CD4-positive, alpha-beta T cell (primary cell): ENCODE measurements around the gene COL23A1. TPM values are rescaled to one million over a fixed set of nuclear protein-coding genes. Genes with fewer than 3 reads are reported as not detected.

Experiments
- ATAC-seq: fragments of 200-7000 bp; cut with Tn5 transposase; one replicate; pipeline ENCODE4 v1.10.0; 2022; ENCODE audit warnings: mild to moderate bottlenecking; ENCODE audit not compliant: poor library complexity
- CTCF ChIA-PET: fragments of 350-600 bp; sonication (Branson Sonifier 250); formaldehyde crosslinking; loops from one replicate; lab custom pipeline; 2021; ENCODE audit warnings: antibody characterized with exemption, inconsistent platforms; lab: Charles Lee
- POLR2A ChIA-PET: fragments of 350-600 bp; sonication (Branson Sonifier 250); formaldehyde crosslinking; loops from one replicate; lab custom pipeline; 2021; ENCODE audit warnings: antibody characterized with exemption, inconsistent platforms; lab: Charles Lee
- DNase-seq, 14 experiments: peaks; one replicate each; pipeline ENCODE4 v3.0.0-alpha.2; 2013 to 2020; ENCODE audit warnings: mixed read lengths in 2 of 14
- H3K27ac ChIP-seq, 2 donors: one replicate each; pipeline versions ENCODE4 v1.5.1 to v1.7.0; 2013; ENCODE audit warnings: low read length in 2 of 2, low read depth in 1 of 2, mild to moderate bottlenecking in 1 of 2
- H3K27me3 ChIP-seq, 2 experiments: 1 replicate in 1 of 2; 2 replicates in 1 of 2; pipeline versions ENCODE4 v1.6.1 to v1.7.0; 2013; ENCODE audit warnings: low read length in 2 of 2, control low read depth in 1 of 2, mild to moderate bottlenecking in 1 of 2, moderate library complexity in 1 of 2; ENCODE audit not compliant: insufficient read depth in 2 of 2, control insufficient read depth in 1 of 2
- H3K36me3 ChIP-seq: one replicate; pipeline ENCODE4 v1.6.1; 2013; ENCODE audit warnings: low read length, control low read depth; ENCODE audit not compliant: insufficient read depth
- H3K4me1 ChIP-seq: one replicate; pipeline ENCODE4 v1.6.1; 2013; ENCODE audit warnings: low read length, control low read depth; ENCODE audit not compliant: insufficient read depth
- H3K4me3 ChIP-seq: one replicate; pipeline ENCODE4 v1.5.1; 2013; ENCODE audit warnings: mild to moderate bottlenecking, low read length, moderate library complexity
- H3K9me3 ChIP-seq, 2 experiments: 1 replicate in 1 of 2; 2 replicates in 1 of 2; pipeline versions ENCODE4 v1.6.1 to v1.7.0; 2013; ENCODE audit warnings: low read length in 2 of 2, mild to moderate bottlenecking in 2 of 2, control low read depth in 1 of 2, moderate library complexity in 1 of 2; ENCODE audit not compliant: control insufficient read depth in 1 of 2, insufficient read depth in 1 of 2
- H3K27ac Mint-ChIP-seq: one replicate; pipeline ENCODE4 v1.8.0; 2020; ENCODE audit warnings: mixed read lengths
- H3K27me3 Mint-ChIP-seq: one replicate; pipeline ENCODE4 v1.8.0; 2021; ENCODE audit warnings: mixed read lengths
- H3K36me3 Mint-ChIP-seq: one replicate; pipeline ENCODE4 v1.8.0; 2021; ENCODE audit warnings: low read depth, mixed read lengths
- H3K4me1 Mint-ChIP-seq: one replicate; pipeline ENCODE4 v1.8.0; 2021; ENCODE audit warnings: low read depth, mixed read lengths
- H3K4me3 Mint-ChIP-seq: one replicate; pipeline ENCODE4 v1.8.0; 2020; ENCODE audit warnings: mild to moderate bottlenecking, mixed read lengths
- H3K9me3 Mint-ChIP-seq: one replicate; pipeline ENCODE4 v1.8.0; 2020; ENCODE audit warnings: mixed read lengths
- CTCF ChIP-seq: fragments of 200-600 bp; IDR thresholded peaks from one replicate; pipeline ENCODE4 v1.8.0; 2022; ENCODE audit warnings: antibody characterized with exemption, mild to moderate bottlenecking
- intact Hi-C, 2 experiments: fragments of 100-400 bp; cut with DNase I in 1 of 2; cut with micrococcal nuclease in 1 of 2; formaldehyde crosslinking; loops; one replicate each; pipeline versions ENCODE4 v1.15.1 to v1.9.0; 2023 to 2025; cut with DNase I, micrococcal nuclease
- total RNA-seq, 174 experiments: library from RNA in 2 of 174; stranded (reverse) in 2 of 174; gene quantifications; one replicate each; pipeline ENCODE4 v1.2.3 and lab custom pipeline; 2021 to 2026

COL23A1 gene
- total RNA-seq, 2 experiments from 2014 or later: not detected

GRCh38 chr5:178475422-178475821 is 114.8 kb downstream of the COL23A1 start:
- H3K36me3 ChIP-seq: no peaks in the 10 kb centered on the region
- H3K4me1 ChIP-seq: no peaks in the 10 kb centered on the region
- H3K27ac Mint-ChIP-seq: no peak overlapping the region
- ATAC-seq (no peak), DNase-seq (no peak)
- H3K9me3 ChIP-seq: no peaks in the 10 kb centered on the region
- peaks cover 5% of the 10 kb centered on the region for H3K27me3 Mint-ChIP-seq
- H3K4me1 Mint-ChIP-seq: no peaks in the 10 kb centered on the region
- H3K9me3 Mint-ChIP-seq: no peaks in the 10 kb centered on the region
- TF ChIP-seq CTCF: no peak
- no peaks in the 10 kb centered on the region for H3K36me3 Mint-ChIP-seq
- no peak overlapping the region for H3K27ac ChIP-seq
- H3K4me3 ChIP-seq: no peak overlapping the region
- no peaks in the 10 kb centered on the region for H3K27me3 ChIP-seq
- POLR2A ChIA-PET: no interaction called here
- intact Hi-C loops: no loop called here
- no peak overlapping the region for H3K4me3 Mint-ChIP-seq
- CTCF ChIA-PET: no interaction called here

GRCh38 chr5:178474562-178475184 is 115.5 kb downstream of the COL23A1 start:
- Mint-ChIP-seq H3K9me3 (no peaks in the 10 kb centered on the region), H3K4me1 (no peaks in the 10 kb centered on the region), H3K36me3 (no peaks in the 10 kb centered on the region), H3K27me3 (peaks cover 8% of the 10 kb centered on the region), H3K27ac (no peak overlapping the region), H3K4me3 (no peak overlapping the region)
- TF ChIP-seq CTCF: no peak
- no peaks in the 10 kb centered on the region for H3K27me3 ChIP-seq
- ChIA-PET POLR2A (no interaction called here), CTCF (no interaction called here)
- H3K36me3 ChIP-seq: no peaks in the 10 kb centered on the region
- no peak overlapping the region for H3K27ac ChIP-seq
- no peak for DNase-seq
- H3K4me1 ChIP-seq: no peaks in the 10 kb centered on the region
- H3K4me3 ChIP-seq: no peak overlapping the region
- ATAC-seq: no peak
- no peaks in the 10 kb centered on the region for H3K9me3 ChIP-seq
- intact Hi-C loops: no loop called here

GRCh38 chr5:178473854-178474253 is 116.3 kb downstream of the COL23A1 start:
- POLR2A ChIA-PET: no interaction called here
- Histone ChIP-seq H3K27me3 (no peaks in the 10 kb centered on the region), H3K4me3 (no peak overlapping the region), H3K9me3 (no peaks in the 10 kb centered on the region), H3K27ac (no peak overlapping the region), H3K4me1 (no peaks in the 10 kb centered on the region), H3K36me3 (no peaks in the 10 kb centered on the region)
- no peak for TF ChIP-seq CTCF
- H3K27me3 Mint-ChIP-seq: peaks cover 8% of the 10 kb centered on the region
- no peak overlapping the region for H3K4me3 Mint-ChIP-seq
- no peaks in the 10 kb centered on the region for H3K9me3 Mint-ChIP-seq
- no peak for ATAC-seq
- CTCF ChIA-PET: no interaction called here
- no peaks in the 10 kb centered on the region for H3K4me1 Mint-ChIP-seq
- no peak overlapping the region for H3K27ac Mint-ChIP-seq
- peak in 1 of 14 experiments; percentile 6 for DNase-seq
- no peaks in the 10 kb centered on the region for H3K36me3 Mint-ChIP-seq
- intact Hi-C loops: no loop called here
